ENCODE measurements around the gene MKRN2.

DNA sequence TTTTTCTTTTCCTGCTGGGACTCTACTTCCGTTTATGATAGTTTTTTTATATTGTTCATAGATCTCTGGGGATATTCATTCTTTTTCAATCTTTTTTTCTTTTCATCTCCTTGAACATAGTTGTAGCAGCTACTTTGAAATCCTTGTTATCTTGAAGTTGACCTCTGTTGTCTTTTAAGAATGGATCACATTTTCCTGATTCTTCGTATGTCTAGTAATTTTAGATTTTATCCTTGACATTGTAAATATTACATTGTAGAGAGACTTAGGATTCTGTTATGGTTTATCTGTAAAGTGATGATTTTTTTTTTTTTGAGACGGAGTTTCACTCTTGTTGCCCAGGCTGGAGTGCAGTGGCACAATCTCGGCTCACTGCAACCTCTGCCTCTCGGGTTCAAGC lies 20.5 kb downstream of the MKRN2 start:
- TF ChIP-seq, protein P1, sequence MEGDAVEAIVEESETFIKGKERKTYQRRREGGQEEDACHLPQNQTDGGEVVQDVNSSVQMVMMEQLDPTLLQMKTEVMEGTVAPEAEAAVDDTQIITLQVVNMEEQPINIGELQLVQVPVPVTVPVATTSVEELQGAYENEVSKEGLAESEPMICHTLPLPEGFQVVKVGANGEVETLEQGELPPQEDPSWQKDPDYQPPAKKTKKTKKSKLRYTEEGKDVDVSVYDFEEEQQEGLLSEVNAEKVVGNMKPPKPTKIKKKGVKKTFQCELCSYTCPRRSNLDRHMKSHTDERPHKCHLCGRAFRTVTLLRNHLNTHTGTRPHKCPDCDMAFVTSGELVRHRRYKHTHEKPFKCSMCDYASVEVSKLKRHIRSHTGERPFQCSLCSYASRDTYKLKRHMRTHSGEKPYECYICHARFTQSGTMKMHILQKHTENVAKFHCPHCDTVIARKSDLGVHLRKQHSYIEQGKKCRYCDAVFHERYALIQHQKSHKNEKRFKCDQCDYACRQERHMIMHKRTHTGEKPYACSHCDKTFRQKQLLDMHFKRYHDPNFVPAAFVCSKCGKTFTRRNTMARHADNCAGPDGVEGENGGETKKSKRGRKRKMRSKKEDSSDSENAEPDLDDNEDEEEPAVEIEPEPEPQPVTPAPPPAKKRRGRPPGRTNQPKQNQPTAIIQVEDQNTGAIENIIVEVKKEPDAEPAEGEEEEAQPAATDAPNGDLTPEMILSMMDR (IDR thresholded peaks at IDR 0.05): no peak
- TF ChIP-seq POLR2A (IDR thresholded peaks at IDR 0.05): no peak

Measured in uterus (tissue), 2 donors.